ENCODE results near the gene KPNA3. TPM values are rescaled to one million over a fixed set of nuclear protein-coding genes. Genes with fewer than 3 reads are reported as not detected.
A peak's percentile ranks its signal among the peaks of the same experiment; 100 is the strongest.

Gene KPNA3
- total RNA-seq, 1 experiment from 2014 or later: 22.3 TPM

GRCh38 chr13:49654011-49654410 lies 138.5 kb downstream of the KPNA3 start:
- in situ Hi-C loops (cut with HindIII; ENCODE audit: low pct_unique_long_range_greater_than_20kb, low sequenced_read_pairs): no loop called here

GRCh38 chr13:49653478-49653877 lies 139.0 kb downstream of the KPNA3 start:
- DNase-seq (ENCODE audit: low read depth, low spot score): no peak
- in situ Hi-C loops (cut with HindIII; ENCODE audit: low pct_unique_long_range_greater_than_20kb, low sequenced_read_pairs): no loop called here

More at GRCh38 chr13:49654011-49654410, 138.5 kb downstream of the KPNA3 start:
- DNase-seq (ENCODE audit: low read depth, low spot score): no peak

GRCh38 chr13:49652355-49653305 lies 139.9 kb downstream of the KPNA3 start:
- in situ Hi-C loops (cut with HindIII; ENCODE audit: low pct_unique_long_range_greater_than_20kb, low sequenced_read_pairs): no loop called here
- DNase-seq (ENCODE audit: low read depth, low spot score): peak; percentile 73

DNA sequence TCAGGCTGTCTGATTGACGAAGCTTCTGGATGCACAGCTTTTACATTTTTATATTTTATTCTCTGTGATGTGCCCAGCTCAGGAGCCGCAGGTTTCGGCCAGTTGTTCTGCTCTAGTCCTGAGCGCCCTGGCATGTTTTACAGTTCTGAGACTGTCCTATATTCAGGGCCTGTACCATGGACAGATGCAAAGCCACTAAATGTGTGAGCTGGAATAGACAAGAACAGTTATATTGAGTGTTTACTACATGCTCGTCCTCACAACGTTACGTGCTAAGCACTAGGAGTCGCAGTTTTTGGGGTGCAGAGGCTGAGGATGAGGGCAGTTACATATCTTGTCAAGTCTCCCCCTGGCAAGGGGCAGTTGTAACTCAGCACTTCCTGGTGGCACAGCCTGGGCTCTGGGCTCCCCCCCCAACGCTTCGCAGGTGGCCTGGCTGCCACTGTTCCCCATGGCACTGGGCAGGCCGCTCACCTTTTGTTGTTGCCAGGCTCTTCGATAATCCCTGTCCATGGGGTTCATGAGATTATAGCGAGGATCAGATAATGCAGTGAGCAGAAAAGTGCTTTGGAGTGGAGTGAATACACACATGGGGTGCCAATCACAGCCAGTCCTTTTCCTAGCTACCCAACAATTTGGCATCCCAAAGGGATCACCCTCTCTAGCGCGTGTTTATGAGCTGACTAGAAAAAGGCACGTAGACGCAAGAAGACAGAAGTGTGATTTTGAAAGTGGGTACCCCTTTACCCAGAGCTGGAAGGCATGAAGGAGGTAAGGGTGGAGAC lies 140.7 kb downstream of the KPNA3 start:
- in situ Hi-C loops (cut with HindIII; ENCODE audit: low pct_unique_long_range_greater_than_20kb, low sequenced_read_pairs): no loop called here
- DNase-seq (ENCODE audit: low read depth, low spot score): no peak

DNA sequence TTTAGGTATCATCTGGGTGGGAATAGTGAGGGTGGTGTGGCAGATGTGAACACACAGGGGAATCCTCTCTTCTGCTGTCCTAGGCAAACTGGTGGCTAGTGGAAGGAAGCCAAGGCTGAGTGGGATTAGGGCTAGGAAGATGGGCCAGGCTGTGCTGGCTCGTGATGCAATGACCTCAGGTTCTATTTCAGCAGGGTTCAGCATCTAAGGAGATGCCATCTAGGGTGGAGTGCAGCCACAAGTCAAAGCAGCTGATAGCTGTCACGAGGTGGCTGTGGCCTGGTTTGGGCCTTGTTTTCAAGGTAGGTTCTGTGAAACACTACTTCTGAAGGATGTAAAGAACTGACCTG lies 142.5 kb downstream of the KPNA3 start:
- in situ Hi-C loops (cut with HindIII; ENCODE audit: low pct_unique_long_range_greater_than_20kb, low sequenced_read_pairs): no loop called here
- DNase-seq (ENCODE audit: low read depth, low spot score): no peak

Other genes starting within 250 kb of the KPNA3 start
- 17.6 and 18.0 TPM in 2 replicates for gene RCBTB1, start 207.1 kb downstream of the KPNA3 start, total RNA-seq (2014; rRNA removed; shearing (Covaris generic))
- gene ARL11, start 164.2 kb downstream of the KPNA3 start, total RNA-seq (2014; rRNA removed; shearing (Covaris generic)): not detected in 2 replicates
- 97.8 and 114 TPM in 2 replicates for gene EBPL, start 101.2 kb downstream of the KPNA3 start, total RNA-seq (2014; rRNA removed; shearing (Covaris generic))
- 9.1 and 9.4 TPM in 2 replicates for gene SPRYD7, start 143.7 kb upstream of the KPNA3 start, total RNA-seq (2014; rRNA removed; shearing (Covaris generic))
- gene TRIM13, start 204.4 kb upstream of the KPNA3 start, total RNA-seq (2014; rRNA removed; shearing (Covaris generic)): 38.5 and 41.8 TPM in 2 replicates
- gene KCNRG, start 222.8 kb upstream of the KPNA3 start, total RNA-seq (2014; rRNA removed; shearing (Covaris generic)): 0.80 and 1.7 TPM in 2 replicates

All from SK-MEL-5 (cell line).